T-helper 17 cell (primary cell): ENCODE measurements around the gene FAM149A. TPM values are rescaled to one million over a fixed set of nuclear protein-coding genes. Genes with fewer than 3 reads are reported as not detected.

Experiments
- ATAC-seq: fragments of 150-1000 bp; cut with Tn5 transposase; 2 replicates; pipeline ENCODE4 v1.10.0; 2021; ENCODE audit warnings: mild to moderate bottlenecking, moderate library complexity
- DNase-seq, 3 donors: peaks; one replicate each; pipeline versions ENCODE4 v3.0.0 to v3.0.0-alpha.2; 2020 to 2021
- H3K9me3 ChIP-seq: one replicate; pipeline ENCODE4 v1.7.0; 2013; ENCODE audit warnings: low read length, mild to moderate bottlenecking; ENCODE audit not compliant: control insufficient read depth, poor library complexity, severe bottlenecking
- H3K27ac Mint-ChIP-seq: one replicate; pipeline ENCODE4 v1.8.0; 2022; ENCODE audit warnings: mild to moderate bottlenecking, moderate library complexity, mixed read lengths
- H3K27me3 Mint-ChIP-seq: one replicate; pipeline ENCODE4 v1.8.0; 2022; ENCODE audit warnings: mixed read lengths
- H3K36me3 Mint-ChIP-seq: one replicate; pipeline ENCODE4 v1.8.0; 2022; ENCODE audit warnings: low read depth, mixed read lengths
- H3K4me1 Mint-ChIP-seq: one replicate; pipeline ENCODE4 v1.8.0; 2022; ENCODE audit warnings: mild to moderate bottlenecking, mixed read lengths
- H3K4me3 Mint-ChIP-seq: one replicate; pipeline ENCODE4 v1.8.0; 2022; ENCODE audit warnings: mild to moderate bottlenecking, moderate library complexity, mixed read lengths
- total RNA-seq, 4 donors: library from RNA in 2 of 4; stranded (reverse) in 2 of 4; gene quantifications; one replicate each; pipeline ENCODE4 v1.2.3 and lab custom pipeline; 2022 to 2026

FAM149A gene
- total RNA-seq, 2 donors from 2014 or later: 1.4 TPM; not detected in 1

- no peak overlapping the region for H3K27ac Mint-ChIP-seq
- peaks cover 15% of the 10 kb centered on the region for H3K4me1 Mint-ChIP-seq
- H3K27me3 Mint-ChIP-seq: no peaks in the 10 kb centered on the region
- no peaks in the 10 kb centered on the region for H3K9me3 ChIP-seq
- ATAC-seq (no peak), DNase-seq (no peak)
- H3K4me3 Mint-ChIP-seq: no peak overlapping the region
- no peaks in the 10 kb centered on the region for H3K36me3 Mint-ChIP-seq
Measured at GRCh38 chr4:186188107-186188506, 83.6 kb downstream of the FAM149A start.

GRCh38 chr4:186189656-186190055 lies 85.2 kb downstream of the FAM149A start:
- DNase-seq (no peak), ATAC-seq (no peak)
- no peaks in the 10 kb centered on the region for H3K36me3 Mint-ChIP-seq
- peak overlapping the region; percentile 90 for H3K4me3 Mint-ChIP-seq
- no peaks in the 10 kb centered on the region for H3K9me3 ChIP-seq
- H3K27me3 Mint-ChIP-seq: no peaks in the 10 kb centered on the region
- peaks cover 15% of the 10 kb centered on the region for H3K4me1 Mint-ChIP-seq
- peak overlapping the region; percentile 94 for H3K27ac Mint-ChIP-seq

- Mint-ChIP-seq H3K4me3 (peak overlapping the region; percentile 90), H3K4me1 (peaks cover 17% of the 10 kb centered on the region)
Measured at GRCh38 chr4:186190581-186191199, 86.2 kb downstream of the FAM149A start.

GRCh38 chr4:186191200-186192065 lies 86.9 kb downstream of the FAM149A start, which contains the start of gene CYP4V2:
CYP4V2 (plus strand) TSS chr4:186191567; CDS start chr4:186191824, 257 bp downstream.
- no peaks in the 10 kb centered on the region for H3K9me3 ChIP-seq
- Mint-ChIP-seq H3K27me3 (no peaks in the 10 kb centered on the region), H3K36me3 (peaks cover 2% of the 10 kb centered on the region), H3K4me3 (peak within 1 kb of the TSS; percentile 91), H3K27ac (peak within 1 kb of the TSS; percentile 94), H3K4me1 (peaks cover 24% of the 10 kb centered on the region)
- peak; percentile 87 for ATAC-seq
- peak; percentile 68 to 75 (median 71) for DNase-seq

More at GRCh38 chr4:186190581-186191199, 86.2 kb downstream of the FAM149A start:
- no peaks in the 10 kb centered on the region for H3K36me3 Mint-ChIP-seq
- no peaks in the 10 kb centered on the region for H3K9me3 ChIP-seq
- peak; percentile 16 to 40 (median 37) for DNase-seq
- peak overlapping the region; percentile 94 for H3K27ac Mint-ChIP-seq
- no peaks in the 10 kb centered on the region for H3K27me3 Mint-ChIP-seq
- peak; percentile 46 for ATAC-seq

GRCh38 chr4:186192066-186192612 lies 87.6 kb downstream of the FAM149A start:
- H3K36me3 Mint-ChIP-seq: peaks cover 5% of the 10 kb centered on the region
- H3K4me3 Mint-ChIP-seq: peak overlapping the region; percentile 91
- H3K27ac Mint-ChIP-seq: peak overlapping the region; percentile 94
- peaks cover 28% of the 10 kb centered on the region for H3K4me1 Mint-ChIP-seq
- ATAC-seq (peak; percentile 13), DNase-seq (no peak)
- no peaks in the 10 kb centered on the region for H3K9me3 ChIP-seq
- no peaks in the 10 kb centered on the region for H3K27me3 Mint-ChIP-seq

- no peaks in the 10 kb centered on the region for H3K9me3 ChIP-seq
- Mint-ChIP-seq H3K27me3 (no peaks in the 10 kb centered on the region), H3K4me1 (peaks cover 32% of the 10 kb centered on the region), H3K4me3 (peak overlapping the region; percentile 12), H3K36me3 (peaks cover 6% of the 10 kb centered on the region), H3K27ac (peak overlapping the region; percentile 94)
- no peak for DNase-seq
- ATAC-seq: no peak
Measured at GRCh38 chr4:186193851-186194250, 89.3 kb downstream of the FAM149A start.

GRCh38 chr4:186196063-186196462 lies 91.6 kb downstream of the FAM149A start:
- H3K27ac Mint-ChIP-seq: no peak overlapping the region
- ATAC-seq (no peak), DNase-seq (no peak)
- no peak overlapping the region for H3K4me3 Mint-ChIP-seq
- H3K4me1 Mint-ChIP-seq: peaks cover 22% of the 10 kb centered on the region
- peaks cover 6% of the 10 kb centered on the region for H3K36me3 Mint-ChIP-seq
- H3K9me3 ChIP-seq: no peaks in the 10 kb centered on the region
- no peaks in the 10 kb centered on the region for H3K27me3 Mint-ChIP-seq

GRCh38 chr4:186200516-186200915 lies 96.0 kb downstream of the FAM149A start:
- no peak for ATAC-seq
- Mint-ChIP-seq H3K4me1 (peaks cover 27% of the 10 kb centered on the region), H3K27ac (no peak overlapping the region)

GRCh38 chr4:186201010-186201409 lies 96.5 kb downstream of the FAM149A start:
- Mint-ChIP-seq H3K27me3 (no peaks in the 10 kb centered on the region), H3K4me1 (peaks cover 23% of the 10 kb centered on the region), H3K4me3 (no peak overlapping the region), H3K36me3 (peaks cover 6% of the 10 kb centered on the region), H3K27ac (no peak overlapping the region)
- DNase-seq (no peak), ATAC-seq (no peak)
- no peaks in the 10 kb centered on the region for H3K9me3 ChIP-seq

More at GRCh38 chr4:186200516-186200915, 96.0 kb downstream of the FAM149A start:
- no peaks in the 10 kb centered on the region for H3K9me3 ChIP-seq
- DNase-seq: no peak
- H3K4me3 Mint-ChIP-seq: no peak overlapping the region
- peaks cover 6% of the 10 kb centered on the region for H3K36me3 Mint-ChIP-seq
- no peaks in the 10 kb centered on the region for H3K27me3 Mint-ChIP-seq

- no peaks in the 10 kb centered on the region for H3K27me3 Mint-ChIP-seq
- H3K36me3 Mint-ChIP-seq: peaks cover 4% of the 10 kb centered on the region
- no peaks in the 10 kb centered on the region for H3K9me3 ChIP-seq
- peaks cover 24% of the 10 kb centered on the region for H3K4me1 Mint-ChIP-seq
- peak overlapping the region; percentile 24 for H3K27ac Mint-ChIP-seq
- no peak overlapping the region for H3K4me3 Mint-ChIP-seq
- DNase-seq (peak; percentile 25 to 53 (median 38)), ATAC-seq (peak; percentile 99)
Measured at GRCh38 chr4:186201535-186202230, 97.2 kb downstream of the FAM149A start.

- Mint-ChIP-seq H3K27ac (no peak overlapping the region), H3K4me1 (peaks cover 20% of the 10 kb centered on the region), H3K4me3 (no peak overlapping the region), H3K27me3 (no peaks in the 10 kb centered on the region), H3K36me3 (no peaks in the 10 kb centered on the region)
- DNase-seq: no peak
- ATAC-seq: no peak
- no peaks in the 10 kb centered on the region for H3K9me3 ChIP-seq
Measured at GRCh38 chr4:186202490-186203140, 98.1 kb downstream of the FAM149A start.

GRCh38 chr4:186203406-186203805 lies 98.9 kb downstream of the FAM149A start:
- Mint-ChIP-seq H3K36me3 (no peaks in the 10 kb centered on the region), H3K4me3 (no peak overlapping the region), H3K27me3 (no peaks in the 10 kb centered on the region), H3K4me1 (peaks cover 16% of the 10 kb centered on the region), H3K27ac (no peak overlapping the region)
- no peak for ATAC-seq
- no peaks in the 10 kb centered on the region for H3K9me3 ChIP-seq
- DNase-seq: no peak
